Mucosa of stomach (tissue), 1 donor: Measurements from ENCODE around the gene ME3.
"Not testable (repeated sequence)": the region's sequence is repeated elsewhere in the genome, so short reads cannot be mapped to it uniquely, and the experiment has no call there.

Experiments used
- H3K27me3 ChIP-seq: one replicate; pipeline ENCODE4 v1.7.0; 2013; ENCODE audit warnings: mild to moderate bottlenecking, low read length; ENCODE audit not compliant: control insufficient read depth, insufficient read depth
- H3K36me3 ChIP-seq: one replicate; pipeline ENCODE4 v1.7.0; 2013; ENCODE audit warnings: low read length; ENCODE audit not compliant: control insufficient read depth, insufficient read depth
- H3K4me1 ChIP-seq: one replicate; pipeline ENCODE4 v1.7.0; 2013; ENCODE audit warnings: mild to moderate bottlenecking, low read length; ENCODE audit not compliant: control insufficient read depth, insufficient read depth
- H3K4me3 ChIP-seq: one replicate; pipeline ENCODE4 v1.7.0; 2013; ENCODE audit warnings: low read length
- H3K9ac ChIP-seq: one replicate; pipeline ENCODE4 v1.7.0; 2013; ENCODE audit warnings: mild to moderate bottlenecking, low read length, moderate library complexity
- H3K9me3 ChIP-seq: one replicate; pipeline ENCODE4 v1.7.0; 2013; ENCODE audit warnings: mild to moderate bottlenecking, low read length, moderate library complexity; ENCODE audit not compliant: control insufficient read depth
- donor health status: Pancreatic carcinoma.

ME3 gene

DNA sequence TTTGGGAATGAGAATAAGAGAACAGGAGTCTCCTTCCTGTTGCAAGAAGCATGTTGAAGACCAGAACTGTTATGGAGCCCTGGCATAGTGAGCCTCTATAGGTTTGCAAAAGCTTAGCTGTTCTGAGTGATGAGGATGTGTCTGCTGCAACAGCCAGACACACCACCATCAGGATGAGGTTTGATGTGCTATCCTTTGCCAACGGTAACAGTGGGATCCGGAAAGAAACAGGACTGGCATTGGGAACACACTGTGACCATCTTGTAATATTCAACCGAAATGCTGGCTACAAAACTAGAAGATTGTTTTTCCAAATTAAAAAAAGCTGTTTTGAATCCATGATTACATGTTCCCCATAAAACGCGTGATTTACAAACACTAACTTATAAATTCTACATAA is 117.0 kb downstream of the ME3 start:
- Histone ChIP-seq H3K9ac (no peak overlapping the region), H3K36me3 (no peaks in the 10 kb centered on the region), H3K4me1 (peaks cover 49% of the 10 kb centered on the region), H3K27me3 (no peaks in the 10 kb centered on the region), H3K4me3 (no peak overlapping the region), H3K9me3 (no peaks in the 10 kb centered on the region)

DNA sequence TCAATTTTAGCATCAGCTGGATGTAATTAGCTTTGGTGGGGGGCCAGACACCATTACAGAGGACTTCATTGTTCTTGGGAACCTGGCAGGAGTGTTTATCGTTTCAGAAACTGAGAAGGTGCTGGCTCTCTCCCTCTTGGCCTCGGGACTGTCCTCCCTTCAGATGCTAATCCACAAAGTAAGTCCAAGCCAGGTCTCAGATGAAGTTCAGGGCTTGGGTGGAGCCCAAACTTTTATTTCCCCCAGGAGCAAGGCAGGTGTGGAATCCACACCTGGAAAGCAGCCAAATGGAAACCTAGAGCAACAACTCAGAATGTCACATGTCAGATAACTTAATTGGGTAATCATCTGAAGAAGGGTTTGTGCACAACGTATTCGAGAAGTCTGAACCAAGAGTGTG is 119.2 kb downstream of the ME3 start:
- no peaks in the 10 kb centered on the region for H3K27me3 ChIP-seq
- peaks cover 34% of the 10 kb centered on the region for H3K4me1 ChIP-seq
- no peaks in the 10 kb centered on the region for H3K36me3 ChIP-seq
- H3K9ac ChIP-seq, result no peak overlapping the region
- H3K4me3 ChIP-seq, result no peak overlapping the region
- no peaks in the 10 kb centered on the region for H3K9me3 ChIP-seq

DNA sequence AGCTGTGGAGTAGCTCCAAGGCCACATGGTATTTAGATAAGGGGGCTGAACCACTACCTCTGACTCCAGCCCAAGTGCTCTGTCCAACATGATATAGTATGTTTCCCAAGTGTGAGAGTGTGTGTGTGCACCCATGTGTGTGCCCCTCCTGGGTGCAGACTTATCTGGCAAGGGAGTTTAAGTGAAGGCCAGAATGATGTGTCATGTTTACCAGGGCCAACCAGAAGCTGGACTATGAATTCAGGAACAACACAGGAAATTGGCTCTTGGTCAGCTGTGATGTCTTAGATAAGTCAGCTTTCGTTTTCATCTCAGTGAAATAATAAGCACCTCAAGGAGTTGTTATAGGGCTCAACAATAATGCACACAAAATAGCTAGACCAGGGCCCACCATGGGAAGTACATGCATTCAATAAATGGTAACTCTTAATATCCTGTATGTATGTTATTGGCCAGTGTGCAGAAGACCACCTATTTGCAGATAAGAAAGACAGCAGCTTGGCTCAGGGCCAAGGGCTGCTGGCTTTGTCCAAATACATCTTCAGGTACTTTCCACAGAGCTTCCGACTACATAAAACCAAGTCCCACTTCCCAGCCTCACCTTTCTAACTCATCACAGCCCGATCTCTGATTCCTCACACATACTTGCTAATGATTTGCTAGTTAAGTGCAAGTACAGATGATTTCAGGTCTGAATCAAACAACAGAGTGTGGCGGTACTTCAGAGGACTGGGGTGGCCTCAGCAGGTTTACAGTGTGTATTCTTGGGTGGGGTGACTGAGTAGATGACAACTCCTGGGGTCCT is 120.9 kb downstream of the ME3 start:
- Histone ChIP-seq H3K9ac (no peak overlapping the region), H3K4me1 (peaks cover 33% of the 10 kb centered on the region), H3K36me3 (no peaks in the 10 kb centered on the region)

DNA sequence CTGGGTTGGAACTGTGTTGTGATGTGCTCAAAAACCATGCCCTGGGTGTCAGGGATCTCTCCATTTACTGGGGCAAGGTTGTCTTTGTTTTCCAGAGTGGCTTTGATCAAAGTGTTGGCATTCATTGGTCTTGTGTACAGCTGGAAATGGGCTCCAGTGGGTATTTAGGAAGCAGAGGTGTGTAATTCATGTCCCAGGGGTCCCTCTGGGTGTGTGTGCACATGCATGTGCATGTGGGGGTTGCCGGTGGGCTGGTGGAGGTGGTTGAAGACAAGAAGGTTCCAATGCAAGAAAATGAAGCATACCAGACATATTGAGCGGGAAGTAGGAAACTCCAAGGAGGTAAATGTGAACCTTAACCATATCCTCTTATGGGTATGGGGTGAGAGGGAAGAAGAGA is 121.7 kb downstream of the ME3 start:
- Histone ChIP-seq H3K27me3 (no peaks in the 10 kb centered on the region), H3K9ac (no peak overlapping the region), H3K4me1 (peaks cover 33% of the 10 kb centered on the region), H3K36me3 (no peaks in the 10 kb centered on the region), H3K4me3 (no peak overlapping the region), H3K9me3 (no peaks in the 10 kb centered on the region)

More for the DNA sequence above, 120.9 kb downstream of the ME3 start:
- Histone ChIP-seq H3K27me3 (no peaks in the 10 kb centered on the region), H3K4me3 (no peak overlapping the region), H3K9me3 (no peaks in the 10 kb centered on the region)

DNA sequence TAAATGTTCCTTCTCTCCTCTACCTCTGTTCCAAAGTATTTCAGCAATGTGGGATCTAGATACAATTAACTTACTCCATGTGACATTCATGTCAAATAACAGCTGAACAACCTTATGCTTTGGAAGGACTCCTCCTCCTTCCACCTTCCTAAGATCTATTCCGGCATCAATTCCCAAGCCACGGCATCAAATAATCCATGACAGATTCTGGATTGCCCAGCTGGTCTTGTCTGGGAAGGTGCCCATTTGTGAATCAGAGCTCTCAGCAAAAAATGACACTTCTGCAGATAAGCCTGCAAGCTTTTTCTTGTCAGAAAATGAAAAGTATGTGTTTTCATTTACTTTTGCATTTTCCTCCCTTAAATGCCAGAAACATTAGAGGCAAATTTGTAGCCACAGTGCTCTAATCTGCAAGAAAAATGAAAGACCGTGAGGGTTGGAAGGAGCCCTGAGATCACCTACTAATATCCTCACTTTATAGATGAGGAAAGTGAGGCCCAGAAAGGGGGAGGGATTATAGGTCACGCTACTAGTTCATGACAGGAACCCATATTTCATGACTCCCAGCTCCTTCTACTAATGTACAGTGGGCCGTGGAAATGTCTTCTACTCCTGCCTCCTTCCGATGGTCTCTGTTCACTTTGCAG is 124.0 kb downstream of the ME3 start:
- Histone ChIP-seq H3K9me3 (no peaks in the 10 kb centered on the region), H3K36me3 (no peaks in the 10 kb centered on the region), H3K9ac (no peak overlapping the region), H3K4me3 (no peak overlapping the region), H3K4me1 (peaks cover 33% of the 10 kb centered on the region), H3K27me3 (no peaks in the 10 kb centered on the region)

DNA sequence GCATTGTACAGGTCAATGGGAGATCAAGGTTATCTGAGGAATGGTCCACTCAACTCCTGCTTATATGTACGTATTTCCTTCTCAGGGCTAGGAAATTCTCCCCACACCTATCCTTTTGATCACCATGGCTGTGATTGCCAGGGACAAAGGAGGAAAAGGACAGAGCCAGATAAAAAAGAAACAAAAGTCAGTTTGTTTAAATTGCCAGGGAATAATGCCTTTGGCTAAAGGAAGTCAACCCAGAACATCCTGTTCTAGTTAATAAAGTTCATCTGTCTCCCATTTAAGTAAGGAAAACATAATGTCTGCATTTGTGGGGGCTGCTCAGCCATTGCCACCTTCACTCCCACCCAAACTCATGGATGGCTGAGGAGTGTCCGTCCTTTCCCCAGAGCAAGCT is 124.7 kb downstream of the ME3 start:
- Histone ChIP-seq H3K36me3 (no peaks in the 10 kb centered on the region), H3K9ac (no peak overlapping the region), H3K27me3 (no peaks in the 10 kb centered on the region), H3K4me3 (no peak overlapping the region), H3K4me1 (peaks cover 27% of the 10 kb centered on the region), H3K9me3 (no peaks in the 10 kb centered on the region)

DNA sequence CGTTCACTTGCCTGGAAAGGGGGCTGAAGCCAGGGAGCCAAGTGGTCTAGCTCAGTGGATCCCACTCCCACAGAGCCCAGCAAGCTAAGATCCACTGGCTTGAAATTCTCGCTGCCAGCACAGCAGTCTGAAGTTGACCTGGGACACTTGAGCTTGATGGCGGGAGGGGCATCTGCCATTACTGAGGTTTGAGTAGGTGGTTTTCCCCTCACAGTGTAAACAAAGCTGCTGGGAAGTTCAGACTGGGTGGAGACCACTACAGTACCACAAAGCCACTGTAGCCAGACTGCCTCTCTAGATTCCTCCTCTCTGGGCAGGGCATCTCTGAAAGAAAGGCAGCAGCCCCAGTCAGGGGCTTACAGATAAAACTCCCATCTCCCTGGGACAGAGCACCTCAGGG is 131.1 kb downstream of the ME3 start:
- not testable (repeated sequence) for H3K9ac ChIP-seq, H3K4me3 ChIP-seq, H3K4me1 ChIP-seq, H3K9me3 ChIP-seq, H3K27me3 ChIP-seq, H3K36me3 ChIP-seq

DNA sequence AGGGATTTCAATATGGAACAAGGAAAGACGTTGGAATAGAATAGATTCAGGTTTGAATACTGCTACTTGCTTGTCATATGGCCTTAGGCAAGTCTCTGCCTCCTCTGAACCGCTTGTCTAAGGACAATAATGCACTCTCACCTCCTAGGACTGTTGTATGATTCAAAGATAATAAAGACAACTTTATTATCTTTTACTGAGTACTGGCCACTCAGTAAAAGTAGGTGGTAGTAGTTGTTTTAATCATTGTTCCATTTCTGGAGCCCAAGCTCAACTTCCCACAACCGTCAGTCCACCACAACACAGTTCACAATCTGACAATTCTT is 134.2 kb downstream of the ME3 start:
- no peak overlapping the region for H3K4me3 ChIP-seq

DNA sequence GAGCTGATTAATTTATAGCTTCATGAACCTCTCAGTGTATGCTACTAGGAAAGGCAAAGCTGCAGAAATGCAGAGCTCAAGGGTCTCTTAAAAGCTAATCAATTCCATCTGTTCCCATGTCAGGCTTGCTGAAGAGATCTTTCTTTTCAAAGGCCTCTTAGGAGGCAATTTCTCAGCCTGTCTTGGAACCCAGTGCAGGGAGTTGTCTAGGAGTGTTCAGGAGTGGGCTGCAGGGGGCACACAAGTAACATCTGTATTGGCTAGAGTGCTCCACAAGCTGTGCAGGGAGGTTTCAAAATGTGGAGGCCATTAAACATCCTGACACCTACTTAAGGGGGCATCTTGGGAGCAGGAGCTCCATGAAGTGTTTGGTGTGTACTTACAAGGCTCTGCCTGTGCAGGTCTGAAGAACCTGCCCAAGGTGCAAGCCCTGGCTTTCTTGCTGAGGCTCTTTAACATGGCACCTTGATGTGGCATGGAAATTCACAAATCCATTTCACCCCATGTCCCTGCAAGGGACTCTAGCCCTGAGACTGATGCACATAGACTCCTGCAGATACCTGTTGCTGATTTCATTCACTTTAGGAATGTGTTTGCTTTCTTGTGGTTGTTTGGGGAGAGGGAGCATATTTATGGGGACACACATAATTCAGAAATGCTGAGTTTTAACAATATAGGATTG is 134.7 kb downstream of the ME3 start:
- no peak overlapping the region for H3K4me3 ChIP-seq
- H3K4me1 ChIP-seq, result no peaks in the 10 kb centered on the region
- H3K9ac ChIP-seq, result no peak overlapping the region
- H3K9me3 ChIP-seq, result no peaks in the 10 kb centered on the region
- no peaks in the 10 kb centered on the region for H3K36me3 ChIP-seq
- no peaks in the 10 kb centered on the region for H3K27me3 ChIP-seq

More for the DNA sequence above, 134.2 kb downstream of the ME3 start:
- H3K36me3 ChIP-seq, result no peaks in the 10 kb centered on the region
- no peaks in the 10 kb centered on the region for H3K4me1 ChIP-seq
- no peaks in the 10 kb centered on the region for H3K27me3 ChIP-seq
- H3K9me3 ChIP-seq, result no peaks in the 10 kb centered on the region
- no peak overlapping the region for H3K9ac ChIP-seq

DNA sequence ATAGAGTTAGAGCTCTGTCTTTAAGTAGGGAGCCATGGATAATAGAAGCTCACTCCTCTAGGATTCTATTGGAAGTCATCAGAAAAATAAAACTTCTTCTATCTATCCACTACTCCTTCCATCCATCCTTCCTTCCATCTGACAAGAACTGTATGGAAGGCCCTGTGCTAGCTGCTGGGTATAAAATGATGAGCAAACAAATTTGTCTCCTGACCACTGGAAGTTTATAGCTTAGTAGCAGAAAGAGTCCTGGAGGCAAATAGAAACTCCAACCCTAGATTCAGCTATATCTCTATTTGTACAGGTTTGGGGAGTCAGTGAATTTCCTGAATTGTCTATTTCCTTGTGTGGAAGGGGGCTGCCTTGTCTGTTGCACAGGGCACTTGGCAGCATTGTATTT is 136.6 kb downstream of the ME3 start:
- no peaks in the 10 kb centered on the region for H3K27me3 ChIP-seq

DNA sequence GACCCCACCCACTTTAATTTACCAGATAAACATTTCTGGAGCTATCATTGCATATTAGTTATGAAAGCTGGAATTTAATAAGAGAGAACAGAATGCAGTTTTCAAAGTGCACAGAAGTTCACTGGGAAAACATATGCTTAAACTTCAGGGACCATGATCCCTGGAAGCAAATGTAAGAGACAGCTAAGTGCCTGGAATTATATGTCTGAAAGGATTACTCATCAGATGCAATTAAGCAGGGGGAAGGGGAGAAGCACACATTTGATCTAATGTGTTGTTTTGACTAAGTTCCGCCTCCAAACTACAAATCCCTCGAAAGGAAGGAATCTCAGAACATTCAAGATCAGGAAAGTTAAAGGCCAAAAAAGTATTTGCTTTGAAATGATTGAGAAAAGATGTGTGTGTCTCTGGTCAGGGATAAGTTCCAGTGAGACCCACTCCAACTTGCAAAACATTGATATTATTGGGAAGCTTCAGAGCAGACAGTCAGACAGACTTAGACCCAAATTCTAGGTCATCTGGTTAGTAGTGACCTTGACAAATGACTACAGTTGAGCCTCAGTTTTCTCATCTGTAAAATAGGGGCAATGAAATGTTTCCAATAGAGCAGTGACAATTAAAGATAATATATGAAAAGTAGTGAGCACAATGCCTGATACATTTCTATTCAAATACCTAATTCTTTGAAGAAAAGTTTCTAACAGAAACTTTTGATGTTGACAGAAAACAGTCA is 147.6 kb downstream of the ME3 start:
- H3K9me3 ChIP-seq, result no peaks in the 10 kb centered on the region
- no peak overlapping the region for H3K9ac ChIP-seq
- no peaks in the 10 kb centered on the region for H3K36me3 ChIP-seq
- no peaks in the 10 kb centered on the region for H3K27me3 ChIP-seq
- peaks cover 20% of the 10 kb centered on the region for H3K4me1 ChIP-seq
- H3K4me3 ChIP-seq, result no peak overlapping the region

More for the DNA sequence above, 136.6 kb downstream of the ME3 start:
- H3K36me3 ChIP-seq, result no peaks in the 10 kb centered on the region
- no peak overlapping the region for H3K4me3 ChIP-seq
- H3K4me1 ChIP-seq, result no peaks in the 10 kb centered on the region
- no peaks in the 10 kb centered on the region for H3K9me3 ChIP-seq
- H3K9ac ChIP-seq, result no peak overlapping the region
